SW 1271 (cell line): ENCODE data around the gene PBRM1.

ENCODE experiments used
- DNase-seq, 2 experiments: peaks; one replicate each; lab custom pipeline; 2025; lab: John Stamatoyannopoulos, UW

Gene PBRM1

GRCh38 chr3:52524752-52525679 is 160.7 kb downstream of the PBRM1 start:
- no peak for DNase-seq

- DNase-seq = no peak
Observed at GRCh38 chr3:52524258-52524751, 161.4 kb downstream of the PBRM1 start.

GRCh38 chr3:52523386-52524257 is 162.1 kb downstream of the PBRM1 start:
- no peak for DNase-seq

DNA sequence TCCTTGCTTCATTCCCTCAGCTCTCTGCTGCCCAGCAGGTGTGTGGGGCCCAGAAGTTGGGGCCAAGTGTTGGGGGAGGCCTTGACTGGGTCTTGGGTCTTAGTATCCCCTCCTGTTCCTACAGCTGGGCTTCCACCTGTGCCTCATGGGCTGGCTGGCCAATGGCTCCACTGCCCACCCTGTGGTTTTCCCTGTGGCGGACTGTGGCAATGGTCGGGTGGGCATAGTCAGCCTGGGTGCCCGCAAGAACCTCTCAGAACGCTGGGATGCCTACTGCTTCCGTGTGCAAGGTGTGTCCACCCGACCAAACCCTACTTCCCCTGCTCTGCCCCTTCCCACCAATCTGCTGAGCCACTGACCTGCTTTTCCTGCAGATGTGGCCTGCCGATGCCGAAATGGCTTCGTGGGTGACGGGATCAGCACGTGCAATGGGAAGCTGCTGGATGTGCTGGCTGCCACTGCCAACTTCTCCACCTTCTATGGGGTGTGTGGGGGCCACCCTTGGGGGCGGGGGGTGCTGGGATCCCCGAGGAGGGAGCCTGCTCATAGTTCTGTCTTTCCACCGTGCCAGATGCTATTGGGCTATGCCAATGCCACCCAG is 163.0 kb downstream of the PBRM1 start:
- no peak for DNase-seq

DNA sequence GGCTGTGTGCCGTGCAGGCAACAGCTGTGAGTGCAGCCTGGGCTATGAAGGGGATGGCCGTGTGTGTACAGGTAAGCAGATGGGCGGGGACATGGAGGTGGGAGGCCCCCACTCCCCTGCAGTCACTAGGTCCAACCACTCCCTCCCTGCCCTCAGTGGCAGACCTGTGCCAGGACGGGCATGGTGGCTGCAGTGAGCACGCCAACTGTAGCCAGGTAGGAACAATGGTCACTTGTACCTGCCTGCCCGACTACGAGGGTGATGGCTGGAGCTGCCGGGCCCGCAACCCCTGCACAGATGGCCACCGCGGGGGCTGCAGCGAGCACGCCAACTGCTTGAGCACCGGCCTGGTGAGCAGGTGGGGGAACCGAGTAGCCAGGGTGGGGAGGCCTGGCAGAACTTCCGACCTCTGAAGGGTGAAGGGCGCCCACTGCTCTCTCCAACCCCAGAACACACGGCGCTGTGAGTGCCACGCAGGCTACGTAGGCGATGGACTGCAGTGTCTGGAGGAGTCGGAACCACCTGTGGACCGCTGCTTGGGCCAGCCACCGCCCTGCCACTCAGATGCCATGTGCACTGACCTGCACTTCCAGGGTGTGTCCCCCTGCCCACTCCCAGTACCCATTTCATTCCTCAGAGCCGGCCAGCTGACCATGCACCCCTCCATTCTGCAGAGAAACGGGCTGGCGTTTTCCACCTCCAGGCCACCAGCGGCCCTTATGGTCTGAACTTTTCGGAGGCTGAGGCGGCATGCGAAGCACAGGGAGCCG is 163.6 kb downstream of the PBRM1 start:
- DNase-seq = no peak

- no peak for DNase-seq
Observed at GRCh38 chr3:52521488-52521824, 164.3 kb downstream of the PBRM1 start.

DNA sequence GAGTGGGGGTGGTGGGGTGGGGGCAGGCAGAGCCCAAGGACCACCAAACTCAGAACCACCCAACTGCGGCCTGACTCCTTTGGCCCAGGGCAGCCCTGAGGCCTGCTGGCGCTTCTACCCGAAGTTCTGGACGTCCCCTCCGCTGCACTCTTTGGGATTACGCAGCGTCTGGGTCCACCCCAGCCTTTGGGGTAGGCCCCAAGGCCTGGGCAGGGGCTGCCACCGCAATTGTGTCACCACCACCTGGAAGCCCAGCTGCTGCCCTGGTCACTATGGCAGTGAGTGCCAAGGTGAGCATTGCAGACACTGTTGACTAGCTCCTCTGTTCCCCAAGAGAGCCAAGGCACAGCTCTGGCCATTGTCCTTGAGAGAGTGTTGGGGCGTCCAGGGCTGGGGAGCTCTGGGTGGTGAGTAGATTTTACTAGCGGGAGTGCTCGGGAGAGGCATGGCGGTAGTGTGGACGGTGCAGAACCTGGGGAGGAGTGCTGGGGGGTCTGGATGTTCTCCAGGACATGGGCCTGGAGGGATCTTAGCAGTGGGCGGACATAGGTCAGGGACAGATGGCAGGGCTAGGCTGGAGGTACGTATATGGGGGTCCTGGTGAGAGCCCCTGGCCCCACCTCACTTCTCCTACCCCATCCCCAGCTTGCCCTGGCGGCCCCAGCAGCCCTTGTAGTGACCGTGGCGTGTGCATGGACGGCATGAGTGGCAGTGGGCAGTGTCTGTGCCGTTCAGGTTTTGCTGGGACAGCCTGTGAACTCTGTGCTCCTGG is 164.8 kb downstream of the PBRM1 start:
- no peak for DNase-seq

- DNase-seq = no peak
Observed at GRCh38 chr3:52520141-52520667, 165.5 kb downstream of the PBRM1 start.

DNA sequence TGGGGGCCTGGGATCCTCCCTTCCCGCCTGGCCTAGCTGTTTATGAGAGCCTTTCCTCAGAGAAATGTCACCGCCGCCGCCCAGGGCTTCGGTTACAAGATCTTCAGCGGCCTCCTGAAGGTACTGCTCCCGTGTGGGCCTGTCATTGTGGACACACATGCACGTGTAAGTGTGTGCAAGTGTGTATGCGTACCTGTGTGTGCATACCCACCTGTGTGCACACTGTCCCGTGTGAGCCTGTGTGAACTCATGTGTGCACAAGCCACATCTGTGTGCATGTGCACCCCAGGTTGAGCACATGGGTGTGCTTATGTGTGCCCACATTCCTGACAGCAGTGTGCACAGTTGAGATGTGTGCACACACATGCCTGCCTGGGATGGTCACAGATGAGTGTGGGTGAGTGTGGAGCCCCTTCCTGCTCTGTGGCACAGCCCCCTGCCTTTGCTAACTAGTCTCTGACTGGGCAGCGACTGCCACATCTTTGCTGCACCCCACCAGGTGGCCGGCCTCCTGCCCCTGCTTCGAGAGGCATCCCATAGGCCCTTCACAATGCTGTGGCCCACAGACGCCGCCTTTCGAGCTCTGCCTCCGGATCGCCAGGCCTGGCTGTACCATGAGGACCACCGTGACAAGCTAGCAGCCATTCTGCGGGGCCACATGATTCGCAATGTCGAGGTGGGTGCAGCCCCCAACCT is 166.1 kb downstream of the PBRM1 start:
- DNase-seq = no peak

DNA sequence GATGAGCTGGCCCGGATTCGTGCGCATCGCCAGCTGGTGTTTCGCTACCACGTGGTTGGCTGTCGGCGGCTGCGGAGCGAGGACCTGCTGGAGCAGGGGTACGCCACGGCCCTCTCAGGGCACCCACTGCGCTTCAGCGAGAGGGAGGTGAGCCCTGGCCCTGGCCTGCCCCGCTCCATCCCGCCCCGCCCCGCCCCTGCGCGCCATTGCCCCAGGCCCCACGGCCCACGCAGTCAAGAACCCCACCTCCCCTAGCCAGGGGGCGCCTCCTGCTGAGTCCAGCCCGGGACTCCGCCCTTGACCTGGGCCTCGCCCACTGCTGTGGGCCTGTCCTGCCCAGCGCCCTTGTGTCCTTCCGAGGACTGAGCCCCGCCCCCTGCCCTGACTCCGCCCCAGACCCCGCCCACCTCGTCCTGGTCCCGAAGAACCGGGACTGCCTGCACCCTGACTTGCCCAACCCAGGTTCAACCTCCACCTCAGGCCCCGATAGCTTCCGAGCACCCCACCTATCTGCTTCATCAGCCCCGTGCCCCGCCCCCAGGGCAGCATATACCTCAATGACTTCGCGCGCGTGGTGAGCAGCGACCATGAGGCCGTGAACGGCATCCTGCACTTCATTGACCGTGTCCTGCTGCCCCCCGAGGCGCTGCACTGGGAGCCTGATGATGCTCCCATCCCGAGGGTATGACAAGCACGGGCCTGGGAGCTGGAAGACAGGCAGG is 166.8 kb downstream of the PBRM1 start:
- DNase-seq = no peak

DNA sequence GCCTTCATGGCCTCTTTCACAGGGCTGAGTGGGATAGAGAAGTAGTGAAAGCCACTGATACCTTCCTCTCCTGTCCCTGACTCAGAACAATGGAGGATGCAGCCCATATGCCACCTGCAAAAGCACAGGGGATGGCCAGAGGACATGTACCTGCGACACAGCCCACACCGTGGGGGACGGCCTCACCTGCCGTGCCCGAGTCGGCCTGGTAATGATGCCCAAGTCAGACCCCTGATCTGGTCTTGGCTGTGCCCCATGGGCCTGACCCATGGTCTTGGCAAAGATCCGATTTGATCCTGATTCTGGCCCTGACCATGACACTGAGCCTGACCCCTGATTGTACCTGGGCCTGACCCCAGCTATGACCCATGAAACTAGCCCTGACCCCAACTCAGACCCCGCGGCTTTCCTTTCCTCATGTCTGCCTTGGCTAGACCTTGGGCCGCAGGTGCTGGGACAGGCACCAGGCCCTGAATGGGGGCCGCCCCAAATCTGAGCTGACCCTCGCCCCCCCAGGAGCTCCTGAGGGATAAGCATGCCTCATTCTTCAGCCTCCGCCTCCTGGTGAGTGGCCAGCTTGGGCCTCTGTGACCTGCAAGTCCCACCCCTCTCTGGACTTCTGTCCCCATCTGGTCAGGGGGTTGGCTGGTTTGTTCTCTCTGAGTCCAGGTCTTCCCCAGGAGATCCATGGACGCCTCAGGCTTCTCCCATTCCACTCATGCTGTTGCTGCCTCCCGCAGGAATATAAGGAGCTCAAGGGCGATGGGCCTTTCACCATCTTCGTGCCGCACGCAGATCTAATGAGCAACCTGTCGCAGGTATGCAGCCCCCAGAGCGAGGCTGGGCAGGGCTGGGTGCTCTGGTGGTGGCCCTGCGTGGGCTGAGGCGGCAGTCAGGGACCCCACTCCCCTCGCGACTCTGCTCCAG is 167.7 kb downstream of the PBRM1 start:
- DNase-seq = no peak

- DNase-seq = no peak
Observed at GRCh38 chr3:52516509-52517195, 169.1 kb downstream of the PBRM1 start.

DNA sequence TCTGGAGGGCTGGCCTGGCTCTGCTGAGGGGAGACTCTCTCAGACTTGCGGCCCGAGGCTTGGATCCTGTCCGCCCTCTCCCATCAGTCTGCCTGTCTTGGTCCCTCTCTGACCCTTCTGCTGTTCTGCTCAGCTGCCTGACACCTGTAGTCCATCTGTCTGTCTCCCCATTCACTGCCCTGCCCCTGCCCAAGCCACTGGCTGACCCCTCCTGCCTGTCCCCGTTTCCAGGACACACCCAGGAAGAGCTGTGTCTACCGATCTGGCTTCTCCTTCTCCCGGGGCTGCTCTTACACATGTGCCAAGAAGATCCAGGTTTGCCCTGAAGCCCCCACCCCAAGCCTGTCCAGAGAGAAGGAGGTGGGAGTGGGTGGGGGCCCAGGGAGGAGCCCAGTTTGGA is 170.5 kb downstream of the PBRM1 start:
- DNase-seq = no peak

- DNase-seq = no peak
Observed at GRCh38 chr3:52514576-52514975, 171.1 kb downstream of the PBRM1 start.

GRCh38 chr3:52513281-52513680 is 172.4 kb downstream of the PBRM1 start:
- no peak for DNase-seq

- no peak for DNase-seq
Observed at GRCh38 chr3:52512727-52513126, 173.0 kb downstream of the PBRM1 start.

GRCh38 chr3:52512105-52512504 is 173.6 kb downstream of the PBRM1 start:
- no peak for DNase-seq

DNA sequence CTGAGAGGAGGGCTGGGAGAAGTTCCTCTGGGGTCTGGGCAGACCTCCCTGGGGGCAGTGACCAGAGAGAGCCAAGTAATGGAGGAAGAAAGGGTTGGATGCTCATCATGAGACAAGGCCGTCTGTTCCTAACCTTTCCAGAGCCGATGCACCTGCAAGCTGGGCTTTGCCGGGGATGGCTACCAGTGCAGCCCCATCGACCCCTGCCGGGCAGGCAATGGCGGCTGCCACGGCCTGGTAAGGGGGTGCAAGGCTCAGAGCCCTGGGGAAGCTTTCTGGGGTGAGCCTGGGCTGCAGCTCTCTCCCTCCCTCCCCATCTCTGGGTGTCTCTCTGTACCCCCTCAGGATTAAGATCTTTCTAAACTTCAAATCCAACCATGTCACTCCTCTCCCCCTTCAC is 174.2 kb downstream of the PBRM1 start:
- DNase-seq = no peak
